Endothelial cell (in vitro differentiated cells): ENCODE results near the gene LSAMP. TPM values are rescaled to one million over a fixed set of nuclear protein-coding genes. Genes with fewer than 3 reads are reported as not detected.

Experiments used
- DNase-seq: peaks from one replicate; pipeline ENCODE4 v3.0.0; 2021; ENCODE audit warnings: low spot score
- H3K27ac Mint-ChIP-seq: one replicate; pipeline ENCODE4 v1.8.0; 2021; ENCODE audit warnings: mixed read lengths, inconsistent platforms; ENCODE audit not compliant: unreplicated experiment
- H3K27me3 Mint-ChIP-seq: one replicate; pipeline ENCODE4 v1.8.0; 2021; ENCODE audit warnings: mild to moderate bottlenecking, moderate library complexity, mixed read lengths, inconsistent platforms; ENCODE audit not compliant: unreplicated experiment
- H3K36me3 Mint-ChIP-seq: one replicate; pipeline ENCODE4 v1.8.0; 2021; ENCODE audit warnings: mild to moderate bottlenecking, low read depth, mixed read lengths, inconsistent platforms; ENCODE audit not compliant: unreplicated experiment
- H3K4me1 Mint-ChIP-seq: one replicate; pipeline ENCODE4 v1.8.0; 2021; ENCODE audit warnings: mild to moderate bottlenecking, mixed read lengths, inconsistent platforms; ENCODE audit not compliant: unreplicated experiment
- H3K4me3 Mint-ChIP-seq: one replicate; pipeline ENCODE4 v1.8.0; 2021; ENCODE audit warnings: mild to moderate bottlenecking, mixed read lengths, inconsistent platforms; ENCODE audit not compliant: unreplicated experiment
- H3K9me3 Mint-ChIP-seq: one replicate; pipeline ENCODE4 v1.8.0; 2021; ENCODE audit warnings: mixed read lengths, inconsistent platforms; ENCODE audit not compliant: unreplicated experiment
- total RNA-seq: library from RNA; stranded (reverse); fragmentation: NEBNext Ultra II Directional; extraction: Animal tissue kit (Norgen Biotek cat#: 25700); gene quantifications from one replicate; pipeline ENCODE4 v1.2.1, GENCODE V29; 2021; ENCODE audit not compliant: unreplicated experiment
- TF ChIP-seq, protein P1 (sequence below): fragments of 200-600 bp; sonication (generic); IDR thresholded peaks from one replicate; pipeline ENCODE4 v1.5.0; 2021; ENCODE audit warnings: antibody characterized with exemption; ENCODE audit not compliant: unreplicated experiment

The LSAMP gene
- total RNA-seq, 1 donor from 2014 or later: 6.1 TPM

DNA sequence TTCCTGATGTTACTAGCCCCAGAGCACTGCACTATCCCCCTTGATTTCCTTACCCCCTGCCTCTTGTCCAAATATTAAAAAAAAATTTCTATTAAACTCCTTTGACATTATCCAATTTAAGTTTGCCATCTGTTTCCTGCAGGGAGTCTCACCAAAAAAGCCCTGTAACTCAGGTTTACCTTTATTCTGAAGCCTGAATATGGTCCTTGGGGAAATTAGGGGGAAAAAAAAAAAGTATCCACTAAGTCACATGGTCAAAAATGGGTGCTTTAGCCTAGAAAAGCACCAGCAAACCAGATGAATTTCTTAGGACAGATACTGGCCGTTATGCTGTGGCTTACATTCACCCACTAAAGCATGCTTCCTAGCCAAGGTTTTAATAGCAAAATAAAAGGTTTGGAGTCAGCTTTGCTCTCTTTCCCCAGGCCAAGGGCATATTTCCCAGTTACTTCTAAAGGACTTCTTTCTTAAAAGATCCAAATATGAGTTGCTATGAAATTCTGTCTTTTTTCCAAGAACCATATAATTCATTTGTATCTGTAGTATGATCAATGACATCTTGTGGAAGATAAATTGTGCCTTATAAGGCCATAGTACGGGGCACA is 394.9 kb downstream of the LSAMP start:
- Mint-ChIP-seq H3K36me3 (no peaks in the 10 kb centered on the region), H3K4me3 (no peak overlapping the region), H3K27me3 (no peaks in the 10 kb centered on the region), H3K27ac (no peak overlapping the region), H3K9me3 (no peaks in the 10 kb centered on the region), H3K4me1 (no peaks in the 10 kb centered on the region)
- no peak for DNase-seq
- TF ChIP-seq, protein P1, sequence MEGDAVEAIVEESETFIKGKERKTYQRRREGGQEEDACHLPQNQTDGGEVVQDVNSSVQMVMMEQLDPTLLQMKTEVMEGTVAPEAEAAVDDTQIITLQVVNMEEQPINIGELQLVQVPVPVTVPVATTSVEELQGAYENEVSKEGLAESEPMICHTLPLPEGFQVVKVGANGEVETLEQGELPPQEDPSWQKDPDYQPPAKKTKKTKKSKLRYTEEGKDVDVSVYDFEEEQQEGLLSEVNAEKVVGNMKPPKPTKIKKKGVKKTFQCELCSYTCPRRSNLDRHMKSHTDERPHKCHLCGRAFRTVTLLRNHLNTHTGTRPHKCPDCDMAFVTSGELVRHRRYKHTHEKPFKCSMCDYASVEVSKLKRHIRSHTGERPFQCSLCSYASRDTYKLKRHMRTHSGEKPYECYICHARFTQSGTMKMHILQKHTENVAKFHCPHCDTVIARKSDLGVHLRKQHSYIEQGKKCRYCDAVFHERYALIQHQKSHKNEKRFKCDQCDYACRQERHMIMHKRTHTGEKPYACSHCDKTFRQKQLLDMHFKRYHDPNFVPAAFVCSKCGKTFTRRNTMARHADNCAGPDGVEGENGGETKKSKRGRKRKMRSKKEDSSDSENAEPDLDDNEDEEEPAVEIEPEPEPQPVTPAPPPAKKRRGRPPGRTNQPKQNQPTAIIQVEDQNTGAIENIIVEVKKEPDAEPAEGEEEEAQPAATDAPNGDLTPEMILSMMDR: no peak

DNA sequence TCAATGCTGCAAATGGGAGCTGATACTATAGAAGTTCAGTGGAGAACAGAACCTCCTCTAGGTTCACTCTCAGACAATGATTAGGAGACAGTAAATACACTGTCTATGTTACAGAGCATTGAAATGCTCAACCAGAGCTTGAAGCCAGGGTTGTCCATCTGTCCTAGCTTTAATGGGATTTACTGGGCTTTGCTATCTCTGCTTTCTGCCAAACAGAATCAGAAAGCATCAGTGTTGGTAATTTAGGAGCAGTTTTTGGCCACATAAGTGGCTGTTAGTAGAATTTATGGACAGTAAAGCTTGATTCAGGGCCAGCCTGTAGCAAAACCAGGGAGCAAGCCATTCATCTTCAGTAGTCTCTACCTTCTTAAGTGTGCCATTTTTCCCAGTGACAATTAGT is 396.3 kb downstream of the LSAMP start:
- Mint-ChIP-seq H3K9me3 (no peaks in the 10 kb centered on the region), H3K4me3 (no peak overlapping the region), H3K27ac (no peak overlapping the region), H3K36me3 (no peaks in the 10 kb centered on the region), H3K4me1 (no peaks in the 10 kb centered on the region), H3K27me3 (no peaks in the 10 kb centered on the region)
- TF ChIP-seq, protein P1: no peak
- DNase-seq: no peak

DNA sequence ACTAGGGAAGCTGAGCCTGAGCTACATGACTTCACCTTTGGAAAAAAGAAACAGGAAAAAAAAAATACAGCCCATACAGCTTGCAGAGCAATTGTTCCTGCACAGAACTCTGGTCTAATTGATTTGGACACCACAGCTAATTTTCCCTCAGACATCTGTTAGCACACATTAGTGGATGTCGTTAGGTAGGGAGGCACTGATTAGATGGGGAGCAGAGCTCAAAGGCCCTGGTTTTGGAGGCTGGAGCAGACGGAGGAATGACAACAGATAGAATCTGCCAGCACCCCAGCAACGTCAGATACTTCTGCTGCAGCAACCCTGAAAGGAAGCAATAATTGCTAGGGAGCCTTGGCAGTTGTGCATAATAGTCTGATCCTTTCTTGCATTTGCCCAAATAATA is 398.9 kb downstream of the LSAMP start:
- Mint-ChIP-seq H3K4me1 (no peaks in the 10 kb centered on the region), H3K9me3 (no peaks in the 10 kb centered on the region), H3K4me3 (no peak overlapping the region), H3K27ac (no peak overlapping the region), H3K36me3 (no peaks in the 10 kb centered on the region), H3K27me3 (no peaks in the 10 kb centered on the region)
- TF ChIP-seq, protein P1: no peak
- DNase-seq: no peak

DNA sequence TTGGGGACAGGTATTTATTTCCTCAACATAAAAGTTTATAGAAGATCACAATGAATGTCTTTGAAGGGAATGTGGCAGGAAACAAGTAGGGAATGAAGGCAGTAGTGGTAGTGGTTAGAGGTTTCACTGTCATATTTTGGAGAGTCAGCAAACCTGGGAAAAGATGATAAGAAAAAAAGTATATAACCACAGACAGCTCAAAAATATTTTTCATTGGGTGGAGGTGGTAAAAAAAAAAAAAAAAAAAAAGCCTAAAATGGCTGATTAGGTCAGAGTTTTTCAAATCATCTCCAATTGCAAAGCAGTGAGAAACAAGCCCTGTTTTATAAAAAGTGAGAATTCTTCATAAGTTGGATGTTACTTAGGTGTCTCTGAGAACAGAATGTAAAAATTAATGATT is 400.0 kb downstream of the LSAMP start:
- Mint-ChIP-seq H3K36me3 (no peaks in the 10 kb centered on the region), H3K4me3 (no peak overlapping the region), H3K27ac (no peak overlapping the region), H3K27me3 (no peaks in the 10 kb centered on the region), H3K9me3 (no peaks in the 10 kb centered on the region), H3K4me1 (no peaks in the 10 kb centered on the region)
- DNase-seq: no peak
- TF ChIP-seq, protein P1: no peak

DNA sequence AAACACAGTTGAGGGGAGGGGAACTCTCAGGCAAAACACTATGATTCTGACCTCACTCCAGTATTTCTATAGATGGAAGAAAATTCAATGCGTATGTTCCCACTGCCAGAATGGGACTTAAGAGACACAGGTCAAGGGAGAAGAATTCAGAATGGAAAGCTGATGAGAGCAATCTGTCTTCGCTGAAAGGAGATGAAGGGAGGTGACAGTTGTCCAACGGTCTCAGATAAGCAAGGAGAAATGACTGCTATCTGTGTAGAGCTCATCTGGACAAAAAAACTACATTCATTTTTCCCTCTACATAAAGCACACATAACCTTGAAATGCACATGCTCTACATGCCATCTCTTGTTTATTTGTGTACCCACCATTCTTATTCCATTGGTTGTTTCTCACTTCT is 405.1 kb downstream of the LSAMP start:
- Mint-ChIP-seq H3K9me3 (no peaks in the 10 kb centered on the region), H3K27me3 (no peaks in the 10 kb centered on the region), H3K27ac (no peak overlapping the region), H3K4me3 (no peak overlapping the region), H3K4me1 (peaks cover 8% of the 10 kb centered on the region), H3K36me3 (no peaks in the 10 kb centered on the region)
- TF ChIP-seq, protein P1: no peak
- no peak for DNase-seq
